ENCODE data around the gene FGD5. TPM values are rescaled to one million over a fixed set of nuclear protein-coding genes. Genes with fewer than 3 reads are reported as not detected.

Gene FGD5
- total RNA-seq, 6 donors from 2014 or later, result 26.8 to 90.4 (median 57.2) TPM

- Histone ChIP-seq H3K36me3 (no peaks in the 10 kb centered on the region), H3K27me3 (no peaks in the 10 kb centered on the region), H3K9me3 (no peaks in the 10 kb centered on the region), H3K4me1 (peaks cover 4 to 15% (median 11%) of the 10 kb centered on the region in 4 donors), H3K4me3 (no peak overlapping the region), H3K27ac (no peak overlapping the region)
- DNase-seq, result no peak
- ATAC-seq (ENCODE audit: low FRiP score in 2 of 2), result peak in 1 of 2 donors; percentile 55
- WGBS, 2 donors, result 74 to 76% methylated on average over 4 of the region's 4 CpGs
- TF ChIP-seq POLR2AphosphoS5 (IDR thresholded peaks at IDR 0.05) (no peak), EP300 (IDR thresholded peaks at IDR 0.05) (no peak), POLR2A (IDR thresholded peaks at IDR 0.05) (no peak), CTCF (IDR thresholded peaks at IDR 0.05) (no peak)
Measured at GRCh38 chr3:14980689-14981088, 161.9 kb downstream of the FGD5 start.

Other genes with a start within 250 kb of the FGD5 start
- 10 to 100 TPM; 14.1 to 28.3 (median 21.8) TPM for gene CCDC174, start 167.2 kb upstream of the FGD5 start, total RNA-seq
- under 1 TPM in 3 of 6 donors, not detected in 3; 0.09 to 0.11 (median 0.10) TPM for gene C3orf20, start 143.8 kb upstream of the FGD5 start, total RNA-seq
- 10 to 100 TPM; 24.9 to 54.0 (median 46.6) TPM for gene NR2C2, start 128.6 kb downstream of the FGD5 start, total RNA-seq
- gene MRPS25, start 246.4 kb downstream of the FGD5 start, total RNA-seq, result 100 to 1,000 TPM in 2 of 6 donors, 10 to 100 TPM in 4; 39.8 to 149 (median 56.9) TPM

Data from upper lobe of left lung (tissue), 6 donors.